PFSK-1 (cell line): ENCODE data around the gene TSPAN4.

Experiments used
- FOXP2 ChIP-seq: optimal IDR thresholded peaks from 2 replicates; pipeline ENCODE3; 2011; ENCODE audit warnings: borderline replicate concordance, control low read depth, inconsistent platforms; ENCODE audit not compliant: insufficient read depth; ENCODE audit errors: extremely low read length, extremely low read depth
- POLR2AphosphoS5 ChIP-seq: IDR thresholded peaks from 2 replicates; pipeline ENCODE4 v1.6.1; 2012; ENCODE audit warnings: low read depth, mild to moderate bottlenecking, control low read depth, low read length, moderate library complexity
- SIN3A ChIP-seq: IDR thresholded peaks from 2 replicates; pipeline ENCODE4 v1.6.1; 2012; ENCODE audit warnings: mild to moderate bottlenecking, low read length, moderate library complexity, borderline replicate concordance; ENCODE audit not compliant: insufficient read depth
- TAF1 ChIP-seq: IDR thresholded peaks from 2 replicates; pipeline ENCODE4 v1.6.1; 2012; ENCODE audit warnings: low read length, control low read depth, borderline replicate concordance; ENCODE audit not compliant: insufficient read depth
- TF ChIP-seq, protein P1 (sequence below), 2 experiments: IDR thresholded peaks; 2 replicates each; pipeline versions ENCODE4 v1.6.1 to v1.8.0; 2011 to 2012; ENCODE audit warnings: low read depth in 2 of 2, low read length in 2 of 2, control low read depth in 1 of 2, inconsistent platforms in 1 of 2, mild to moderate bottlenecking in 1 of 2, moderate library complexity in 1 of 2; ENCODE audit not compliant: insufficient read depth in 1 of 2

TSPAN4 gene

DNA sequence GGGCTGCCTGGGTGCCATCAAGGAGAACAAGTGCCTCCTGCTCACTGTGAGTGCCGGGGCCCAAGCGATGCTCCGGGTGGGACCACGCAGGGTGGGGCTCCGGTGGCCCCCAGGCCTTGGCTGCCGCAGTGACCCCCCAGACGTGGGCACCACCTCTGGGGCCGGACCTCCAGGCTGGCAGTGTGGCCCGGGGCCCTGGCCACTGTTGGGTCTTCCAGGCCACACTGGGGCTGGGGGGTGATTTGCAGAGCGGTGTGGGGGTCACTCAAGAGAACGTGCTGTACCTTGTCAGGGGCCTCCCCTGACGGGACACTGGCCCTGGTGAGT, 20.0 kb downstream of the TSPAN4 start:
- TF ChIP-seq FOXP2 (no peak), SIN3A (no peak), POLR2AphosphoS5 (no peak), TAF1 (no peak)
- TF ChIP-seq, protein P1, sequence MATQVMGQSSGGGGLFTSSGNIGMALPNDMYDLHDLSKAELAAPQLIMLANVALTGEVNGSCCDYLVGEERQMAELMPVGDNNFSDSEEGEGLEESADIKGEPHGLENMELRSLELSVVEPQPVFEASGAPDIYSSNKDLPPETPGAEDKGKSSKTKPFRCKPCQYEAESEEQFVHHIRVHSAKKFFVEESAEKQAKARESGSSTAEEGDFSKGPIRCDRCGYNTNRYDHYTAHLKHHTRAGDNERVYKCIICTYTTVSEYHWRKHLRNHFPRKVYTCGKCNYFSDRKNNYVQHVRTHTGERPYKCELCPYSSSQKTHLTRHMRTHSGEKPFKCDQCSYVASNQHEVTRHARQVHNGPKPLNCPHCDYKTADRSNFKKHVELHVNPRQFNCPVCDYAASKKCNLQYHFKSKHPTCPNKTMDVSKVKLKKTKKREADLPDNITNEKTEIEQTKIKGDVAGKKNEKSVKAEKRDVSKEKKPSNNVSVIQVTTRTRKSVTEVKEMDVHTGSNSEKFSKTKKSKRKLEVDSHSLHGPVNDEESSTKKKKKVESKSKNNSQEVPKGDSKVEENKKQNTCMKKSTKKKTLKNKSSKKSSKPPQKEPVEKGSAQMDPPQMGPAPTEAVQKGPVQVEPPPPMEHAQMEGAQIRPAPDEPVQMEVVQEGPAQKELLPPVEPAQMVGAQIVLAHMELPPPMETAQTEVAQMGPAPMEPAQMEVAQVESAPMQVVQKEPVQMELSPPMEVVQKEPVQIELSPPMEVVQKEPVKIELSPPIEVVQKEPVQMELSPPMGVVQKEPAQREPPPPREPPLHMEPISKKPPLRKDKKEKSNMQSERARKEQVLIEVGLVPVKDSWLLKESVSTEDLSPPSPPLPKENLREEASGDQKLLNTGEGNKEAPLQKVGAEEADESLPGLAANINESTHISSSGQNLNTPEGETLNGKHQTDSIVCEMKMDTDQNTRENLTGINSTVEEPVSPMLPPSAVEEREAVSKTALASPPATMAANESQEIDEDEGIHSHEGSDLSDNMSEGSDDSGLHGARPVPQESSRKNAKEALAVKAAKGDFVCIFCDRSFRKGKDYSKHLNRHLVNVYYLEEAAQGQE (IDR thresholded peaks at IDR 0.05; ENCODE audit: insufficient read depth in 1 of 2, low read depth in 2 of 2, low read length in 2 of 2), result no peak

DNA sequence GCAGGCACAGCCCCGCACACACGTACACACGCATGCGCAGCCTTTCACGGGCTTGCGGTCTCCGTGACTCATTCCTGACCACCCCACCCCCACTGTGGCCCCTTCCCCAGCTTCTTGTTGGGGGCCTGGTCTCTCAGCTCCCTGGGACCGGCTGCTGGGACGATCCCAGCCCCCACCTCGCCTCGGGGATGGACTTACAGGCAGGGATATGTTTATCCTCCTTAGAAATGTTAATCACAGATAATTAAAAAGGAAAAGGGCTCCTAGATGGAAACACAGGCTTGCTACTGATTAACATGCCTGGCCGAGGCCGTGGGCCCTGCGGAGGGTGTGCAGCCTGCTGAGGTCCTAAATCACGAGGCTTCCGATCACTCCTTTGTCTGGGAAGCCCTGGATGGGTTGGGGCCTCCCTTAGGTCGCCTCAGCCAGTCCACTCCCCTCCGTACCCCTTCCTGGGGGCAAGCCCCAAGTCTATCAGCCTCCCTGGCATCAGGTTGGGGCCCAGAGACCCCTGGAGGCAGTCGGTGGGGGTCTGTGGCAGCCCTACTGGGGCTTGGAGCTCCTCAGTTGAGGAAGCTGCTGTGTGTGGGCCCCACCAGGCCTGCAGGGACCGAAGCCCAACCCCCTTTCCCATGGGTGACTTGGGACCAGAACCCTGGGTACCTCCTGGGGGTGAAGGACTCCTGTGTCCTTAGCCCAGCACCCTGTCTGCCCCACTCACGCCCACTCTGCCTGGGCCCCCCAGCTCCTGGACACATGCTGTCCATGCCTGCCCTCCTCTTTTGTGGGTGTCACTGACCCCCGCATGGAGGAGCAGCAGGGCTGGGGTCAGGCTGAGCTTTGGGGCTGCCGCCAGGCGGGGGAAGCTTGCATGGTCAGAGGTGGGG, 20.6 kb downstream of the TSPAN4 start:
- TF ChIP-seq TAF1 (no peak), POLR2AphosphoS5 (no peak), FOXP2 (no peak), SIN3A (no peak)
- TF ChIP-seq, protein P1 (IDR thresholded peaks at IDR 0.05; ENCODE audit: insufficient read depth in 1 of 2, low read depth in 2 of 2, low read length in 2 of 2), result no peak

DNA sequence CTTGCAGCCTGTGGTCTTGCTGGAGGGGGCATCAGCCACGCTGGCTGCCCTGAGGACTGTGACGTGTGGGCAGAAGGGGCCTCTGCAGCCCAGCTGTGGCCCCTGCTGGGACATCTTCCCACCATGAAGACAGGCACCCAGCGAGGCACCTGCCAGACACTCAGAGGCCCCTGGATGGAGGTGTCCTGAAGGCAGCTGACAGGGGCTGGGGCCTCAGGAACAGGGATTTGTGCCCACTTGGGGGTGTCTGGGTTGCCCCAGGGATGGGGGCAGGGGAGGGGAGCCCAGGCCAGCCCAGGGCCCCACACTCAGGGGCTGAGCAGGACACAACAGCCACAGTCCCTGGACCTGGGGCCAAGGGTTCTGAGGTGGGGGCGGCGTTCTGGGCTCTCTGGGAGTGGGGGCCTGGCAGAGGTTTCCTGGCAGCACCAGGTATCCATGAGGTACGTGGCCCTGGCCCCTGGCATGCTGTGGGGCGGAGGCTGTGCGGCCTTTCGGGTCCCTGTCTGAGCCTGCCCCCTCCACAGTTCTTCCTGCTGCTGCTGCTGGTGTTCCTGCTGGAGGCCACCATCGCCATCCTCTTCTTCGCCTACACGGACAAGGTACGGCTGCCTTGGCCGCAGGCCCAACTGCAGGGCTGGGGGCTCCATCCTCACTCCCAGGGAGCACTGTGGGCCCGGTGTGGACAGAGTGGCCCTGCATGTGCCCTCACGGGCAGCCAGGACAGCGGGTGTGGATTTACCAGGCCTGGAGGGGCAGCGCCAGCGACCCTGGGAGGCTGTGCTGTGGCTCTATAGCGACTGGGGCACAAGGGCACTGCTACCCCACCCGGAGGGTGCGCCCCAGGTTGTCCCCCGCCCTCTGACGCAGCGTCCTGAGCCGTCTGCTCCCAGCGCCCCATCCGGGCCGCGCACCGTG, 21.5 kb downstream of the TSPAN4 start:
- TF ChIP-seq POLR2AphosphoS5 (peak; percentile 44; the same call in 1 of the 2 replicates), FOXP2 (no peak)
- TF ChIP-seq, protein P1 (IDR thresholded peaks at IDR 0.05; ENCODE audit: insufficient read depth in 1 of 2, low read depth in 2 of 2, low read length in 2 of 2), result no peak

DNA sequence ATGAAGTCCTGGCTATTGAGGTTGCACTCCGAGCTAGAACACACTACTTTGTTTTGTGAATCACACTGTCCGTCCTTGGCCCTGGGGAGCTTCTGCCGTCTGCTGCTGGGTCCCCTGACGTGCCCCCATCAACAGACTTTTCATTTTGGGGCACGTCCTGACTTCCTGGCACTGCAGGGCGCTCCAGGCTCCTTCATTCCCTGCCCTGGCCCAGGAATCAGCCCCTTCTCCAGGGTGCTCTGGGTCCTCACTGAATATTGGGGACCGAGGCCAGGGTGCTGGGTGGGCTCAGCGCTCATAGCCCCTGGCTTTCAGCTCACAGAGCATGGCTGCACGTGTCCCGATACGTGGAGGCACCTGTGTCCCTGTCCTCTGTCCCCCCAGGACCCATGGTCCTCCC, 22.2 kb downstream of the TSPAN4 start:
- TF ChIP-seq SIN3A (no peak), POLR2AphosphoS5 (no peak), TAF1 (no peak), FOXP2 (no peak)
- TF ChIP-seq, protein P1 (IDR thresholded peaks at IDR 0.05; ENCODE audit: insufficient read depth in 1 of 2, low read depth in 2 of 2, low read length in 2 of 2), result no peak
